HepG2 (cell line): ENCODE measurements around the gene SYN1.
"Not testable (repeated sequence)": the region's sequence is repeated elsewhere in the genome, so short reads cannot be mapped to it uniquely, and the experiment has no call there.

Experiments
- CREM ChIP-seq, 2 experiments: sonication (generic) in 1 of 2; formaldehyde crosslinking in 1 of 2; IDR thresholded peaks; 2 replicates each; pipeline versions ENCODE4 v1.4.0 to v1.6.1; 2016 to 2020; ENCODE audit warnings: antibody characterized with exemption in 1 of 2, mild to moderate bottlenecking in 1 of 2, missing genetic modification reagents in 1 of 2
- DNMT1 ChIP-seq: sonication (generic); formaldehyde crosslinking; IDR thresholded peaks from 2 replicates; pipeline ENCODE4 v1.5.1; 2020; ENCODE audit warnings: mild to moderate bottlenecking, missing genetic modification reagents
- ZNF431 ChIP-seq: sonication (generic); formaldehyde crosslinking; IDR thresholded peaks from 2 replicates; pipeline ENCODE4 v1.9.0; 2022; ENCODE audit warnings: missing genetic modification reagents, low read depth, mild to moderate bottlenecking, borderline replicate concordance
- ZNF547 ChIP-seq: sonication (generic); formaldehyde crosslinking; IDR thresholded peaks from 2 replicates; pipeline ENCODE4 v1.5.1; 2020; ENCODE audit warnings: mild to moderate bottlenecking, missing genetic modification reagents

GRCh38 chrX:47603125-47603524 lies 16.5 kb downstream of the SYN1 start:
- TF ChIP-seq ZNF431 (CRISPR knock-in tag); DNMT1 (CRISPR knock-in tag); ZNF547 (CRISPR knock-in tag); CREM (IDR thresholded peaks at IDR 0.05); CREM (CRISPR knock-in tag; IDR thresholded peaks at IDR 0.05): not testable (repeated sequence)
